Cardiac muscle cell (in vitro differentiated cells and primary cell): Measurements from ENCODE around the gene NOL4L. TPM values are rescaled to one million over a fixed set of nuclear protein-coding genes. Genes with fewer than 3 reads are reported as not detected.

Source experiments
- DNase-seq, 2 donors: peaks; one replicate each; pipeline versions ENCODE4 v3.0.0 to v3.0.0-alpha.2; 2010 to 2017; ENCODE audit warnings: low read depth in 1 of 2, low spot score in 1 of 2
- H3K27ac ChIP-seq: fragments of 200-600 bp; sonication (generic); 2 replicates; pipeline ENCODE4 v1.5.1; 2016
- H3K27me3 ChIP-seq: fragments of 200-600 bp; sonication (generic); 2 replicates; pipeline ENCODE4 v1.6.0; 2016; ENCODE audit warnings: control low read depth
- H3K36me3 ChIP-seq: fragments of 200-600 bp; sonication (generic); 2 replicates; pipeline ENCODE4 v1.5.1; 2016; ENCODE audit warnings: control low read depth
- H3K4me1 ChIP-seq: fragments of 200-600 bp; sonication (generic); 2 replicates; pipeline ENCODE4 v1.8.1; 2017; ENCODE audit warnings: low read depth, mild to moderate bottlenecking, mixed run types
- H3K4me3 ChIP-seq: fragments of 200-600 bp; sonication (generic); 2 replicates; pipeline ENCODE4 v1.5.1; 2016; ENCODE audit warnings: mild to moderate bottlenecking
- H3K9me3 ChIP-seq: fragments of 200-600 bp; sonication (generic); 2 replicates; pipeline ENCODE4 v1.5.1; 2017; ENCODE audit warnings: low read depth, mild to moderate bottlenecking, control low read depth
- CTCF ChIP-seq: IDR thresholded peaks from 2 replicates; pipeline ENCODE4 v1.5.1; 2012; ENCODE audit warnings: low read depth, mild to moderate bottlenecking, low read length
- polyA plus RNA-seq: library from polyadenylated mRNA; unstranded; fragments of >200 nt; fragmentation: Nextera tagmentation; extraction: Ambion mirVana; gene quantifications from 2 replicates; pipeline ENCODE4 v1.2.1, GENCODE V29; 2016
- total RNA-seq: library from RNA; depleted of rRNA; stranded (reverse); fragments of >200 nt; gene quantifications from 2 replicates; pipeline ENCODE4 v1.2.3, GENCODE V29; 2016

NOL4L gene
- total and polyA plus RNA-seq, 2 experiments from 2014 or later, result 29.9 to 42.9 TPM

GRCh38 chr20:32404017-32404416 lies 181.1 kb downstream of the NOL4L start:
- Histone ChIP-seq H3K4me3 (no peak overlapping the region), H3K27me3 (no peaks in the 10 kb centered on the region), H3K27ac (no peak overlapping the region), H3K9me3 (no peaks in the 10 kb centered on the region), H3K36me3 (no peaks in the 10 kb centered on the region), H3K4me1 (no peaks in the 10 kb centered on the region)
- no peak for DNase-seq
- no peak for TF ChIP-seq CTCF

- H3K27me3 ChIP-seq, result no peaks in the 10 kb centered on the region
- H3K9me3 ChIP-seq, result no peaks in the 10 kb centered on the region
- no peak overlapping the region for H3K27ac ChIP-seq
- no peak for DNase-seq
- no peaks in the 10 kb centered on the region for H3K4me1 ChIP-seq
- no peak overlapping the region for H3K4me3 ChIP-seq
- H3K36me3 ChIP-seq, result no peaks in the 10 kb centered on the region
- no peak for TF ChIP-seq CTCF
Measured at GRCh38 chr20:32400476-32400875, 184.7 kb downstream of the NOL4L start.

GRCh38 chr20:32397567-32398084 lies 187.5 kb downstream of the NOL4L start:
- Histone ChIP-seq H3K27ac (no peak overlapping the region), H3K4me1 (no peaks in the 10 kb centered on the region), H3K4me3 (no peak overlapping the region), H3K27me3 (no peaks in the 10 kb centered on the region), H3K36me3 (no peaks in the 10 kb centered on the region), H3K9me3 (no peaks in the 10 kb centered on the region)
- peak in 1 of 2 donors; percentile 7 for DNase-seq
- TF ChIP-seq CTCF, result no peak

GRCh38 chr20:32396646-32397160 lies 188.4 kb downstream of the NOL4L start:
- H3K4me1 ChIP-seq, result no peaks in the 10 kb centered on the region
- no peak overlapping the region for H3K4me3 ChIP-seq
- no peaks in the 10 kb centered on the region for H3K9me3 ChIP-seq
- TF ChIP-seq CTCF, result no peak
- no peaks in the 10 kb centered on the region for H3K27me3 ChIP-seq
- DNase-seq, result no peak
- H3K27ac ChIP-seq, result no peak overlapping the region
- no peaks in the 10 kb centered on the region for H3K36me3 ChIP-seq

GRCh38 chr20:32395066-32395465 lies 190.1 kb downstream of the NOL4L start:
- peaks cover 8% of the 10 kb centered on the region for H3K36me3 ChIP-seq
- no peak for DNase-seq
- H3K4me1 ChIP-seq, result no peaks in the 10 kb centered on the region
- no peak overlapping the region for H3K4me3 ChIP-seq
- no peaks in the 10 kb centered on the region for H3K9me3 ChIP-seq
- TF ChIP-seq CTCF, result no peak
- no peaks in the 10 kb centered on the region for H3K27me3 ChIP-seq
- no peak overlapping the region for H3K27ac ChIP-seq

Other genes with a start within 250 kb of the NOL4L start
- 32.6 and 82.4 TPM in 2 replicates for gene ASXL1, start 227.0 kb downstream of the NOL4L start, total RNA-seq
- 50.3 and 97.9 TPM in 2 replicates for gene ASXL1, start 227.0 kb downstream of the NOL4L start, polyA plus RNA-seq
- gene C20orf203, start 88.6 kb upstream of the NOL4L start, total RNA-seq, result 0.18 and 1.6 TPM in 2 replicates
- gene C20orf203, start 88.6 kb upstream of the NOL4L start, polyA plus RNA-seq, result 1.3 and 5.1 TPM in 2 replicates
- gene COMMD7, start 158.1 kb upstream of the NOL4L start, total RNA-seq, result 36.1 and 51.0 TPM in 2 replicates
- gene COMMD7, start 158.1 kb upstream of the NOL4L start, polyA plus RNA-seq, result 111 and 156 TPM in 2 replicates
- gene DNMT3B, start 177.1 kb upstream of the NOL4L start, total RNA-seq, result 11.9 and 24.3 TPM in 2 replicates
- gene DNMT3B, start 177.1 kb upstream of the NOL4L start, polyA plus RNA-seq, result 10.2 and 14.8 TPM in 2 replicates
- 106 and 117 TPM in 2 replicates for gene MAPRE1, start 234.6 kb upstream of the NOL4L start, total RNA-seq
- 103 and 127 TPM in 2 replicates for gene MAPRE1, start 234.6 kb upstream of the NOL4L start, polyA plus RNA-seq